NB4 (cell line): ENCODE measurements around the gene PSG3.
"Not testable (repeated sequence)": the region's sequence is repeated elsewhere in the genome, so short reads cannot be mapped to it uniquely, and the experiment has no call there.

ENCODE experiments used
- DNase-seq: peaks from one replicate; pipeline ENCODE4 v3.0.0; 2010; ENCODE audit warnings: low read depth
- H3K4me3 ChIP-seq: one replicate; pipeline ENCODE4 v1.5.1; 2011; ENCODE audit warnings: mild to moderate bottlenecking, low read depth, low read length, moderate library complexity
- CTCF ChIP-seq: IDR thresholded peaks from one replicate; pipeline ENCODE4 v1.5.1; 2012; ENCODE audit warnings: low read depth, low read length
- MAX ChIP-seq: IDR thresholded peaks from 2 replicates; pipeline ENCODE4 v1.6.1; 2011; ENCODE audit warnings: low read depth, low read length
- MYC ChIP-seq: IDR thresholded peaks from 2 replicates; pipeline ENCODE4 v1.6.1; 2011; ENCODE audit warnings: low read depth, low read length
- POLR2A ChIP-seq: IDR thresholded peaks from 2 replicates; pipeline ENCODE4 v1.6.1; 2011; ENCODE audit warnings: mild to moderate bottlenecking; ENCODE audit not compliant: insufficient read length; ENCODE audit errors: extremely low read depth

PSG3 gene

DNA sequence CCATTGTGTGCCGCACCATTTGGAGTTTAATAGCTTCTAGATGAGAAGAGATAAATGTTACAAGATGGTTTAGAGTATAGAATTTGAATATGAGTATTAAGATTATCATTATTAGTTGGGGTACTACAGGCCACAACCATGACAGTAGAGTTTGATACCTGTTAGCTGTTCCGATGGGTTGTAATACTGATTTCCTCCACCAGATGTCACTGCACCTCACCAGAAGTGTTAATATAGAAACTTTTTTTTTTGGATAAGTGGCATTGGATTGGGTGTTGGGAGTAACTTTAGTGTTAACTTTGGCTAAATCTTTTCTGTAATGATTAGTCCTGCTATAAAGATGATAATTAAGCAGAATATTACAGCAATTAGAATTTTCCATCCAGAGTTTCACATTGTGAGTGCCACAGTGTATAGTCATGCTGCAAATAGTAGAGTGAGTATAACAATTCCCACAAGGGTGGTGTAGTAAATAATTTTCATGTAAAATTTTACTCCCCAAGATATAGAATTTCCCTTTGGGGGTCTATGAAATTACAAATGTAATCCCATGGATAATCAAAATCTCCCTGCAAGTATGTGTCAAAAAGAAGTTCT is 56.3 kb downstream of the PSG3 start:
- peak; percentile 10 for DNase-seq
- TF ChIP-seq MAX (no peak), CTCF (peak; percentile 45), MYC (no peak), POLR2A (no peak)

GRCh38 chr19:42676326-42676725 is 64.0 kb downstream of the PSG3 start:
- not testable (repeated sequence) for DNase-seq, H3K4me3 ChIP-seq

More for the DNA sequence above, 56.3 kb downstream of the PSG3 start:
- no peak overlapping the region for H3K4me3 ChIP-seq

- DNase-seq, H3K4me3 ChIP-seq: not testable (repeated sequence)
These were observed 65.7 kb downstream of the PSG3 start for GRCh38 chr19:42674549-42674948.
